ENCODE results near the gene FGD4. TPM values are rescaled to one million over a fixed set of nuclear protein-coding genes. Genes with fewer than 3 reads are reported as not detected.

Gene FGD4
- total and polyA plus RNA-seq, 2 of the 4 experiments (the other 2 are of a cell fraction) = 2.1 to 8.8 TPM

DNA sequence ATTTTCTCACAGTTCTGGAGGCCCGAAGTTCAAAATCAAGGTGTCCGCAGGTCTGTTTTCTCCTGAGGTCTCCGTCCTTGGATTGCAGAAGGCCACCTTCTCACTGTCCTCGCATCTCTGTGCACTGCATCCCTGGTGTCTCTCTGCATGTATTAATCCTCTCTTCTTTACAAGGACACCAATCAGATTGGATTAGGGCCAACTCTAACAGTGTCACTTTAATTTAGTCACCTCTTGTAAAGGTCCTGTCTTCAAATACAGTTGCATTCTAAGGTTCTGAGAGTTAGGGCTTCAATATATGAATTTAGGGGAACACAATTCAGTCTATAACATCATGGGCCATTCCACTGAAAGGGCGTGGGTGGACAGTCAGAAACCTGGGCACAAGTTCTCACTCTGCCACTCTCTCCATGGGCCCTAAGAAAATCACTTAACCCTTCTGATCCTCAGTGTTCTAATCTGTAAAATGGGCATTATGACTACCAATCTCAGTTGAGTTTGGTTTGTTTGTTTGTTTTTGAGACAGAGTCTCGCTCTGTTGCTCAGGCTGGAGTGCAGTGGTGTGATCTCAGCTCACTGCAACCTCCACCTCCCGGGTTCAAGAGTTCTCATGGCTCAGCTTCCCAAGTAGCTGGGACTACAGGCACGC lies 41.6 kb upstream of the FGD4 start:
- Histone ChIP-seq H3K9me1 (ENCODE audit: insufficient read depth, low read length) (peaks cover 2% of the 10 kb centered on the region), H2BK15ac (ENCODE audit: low read depth, low read length) (no peak overlapping the region), H3K18ac (ENCODE audit: low read depth, low read length) (no peak overlapping the region), H3K4me2 (ENCODE audit: low read depth, low read length) (no peak overlapping the region), H4K8ac (ENCODE audit: low read depth in 2 of 2, low read length in 2 of 2) (no peak overlapping the region), H3K4ac (ENCODE audit: low read depth, low read length) (no peak overlapping the region), H3K36me3 (ENCODE audit: control insufficient read depth, insufficient read depth, low read length) (peaks cover 3% of the 10 kb centered on the region), H3K27me3 (ENCODE audit: control insufficient read depth, insufficient read depth, low read length) (no peaks in the 10 kb centered on the region), H3K4me3 (ENCODE audit: insufficient read depth, low read depth, low read length) (no peak overlapping the region), H2AK5ac (ENCODE audit: low read depth, low read length) (no peak overlapping the region), H3K27ac (ENCODE audit: insufficient read depth, low read length) (no peak overlapping the region), H2AFZ (replicated peaks; ENCODE audit: low read length, poor library complexity) (no peak overlapping the region), H3K56ac (ENCODE audit: extremely low read depth, insufficient read depth, low read length) (no peak overlapping the region), H3K14ac (replicated peaks; ENCODE audit: low read depth, low read length) (no peak overlapping the region), H2BK20ac (ENCODE audit: low read depth, low read length) (no peak overlapping the region), H4K20me1 (ENCODE audit: insufficient read depth, low read length) (no peaks in the 10 kb centered on the region), H3K79me1 (ENCODE audit: low read depth in 1 of 2, low read length in 2 of 2) (no peaks in the 10 kb centered on the region), H3K9me3 (ENCODE audit: control insufficient read depth, insufficient read depth, low read length) (no peaks in the 10 kb centered on the region), H2BK5ac (ENCODE audit: low read depth, low read length, poor library complexity, severe bottlenecking) (no peak overlapping the region), H3K23ac (ENCODE audit: low read depth, low read length) (no peak overlapping the region), H3K4me1 (ENCODE audit: control insufficient read depth, insufficient read depth, low read length) (no peaks in the 10 kb centered on the region), H2AK9ac (replicated peaks; ENCODE audit: low read depth, low read length, poor library complexity) (no peak overlapping the region), H3K9ac (ENCODE audit: low read depth, low read length) (no peak overlapping the region), H4K91ac (ENCODE audit: insufficient read depth, low read depth, low read length) (no peak overlapping the region), H4K5ac (ENCODE audit: low read depth, low read length) (no peak overlapping the region), H2BK120ac (ENCODE audit: low read depth, low read length) (no peak overlapping the region)
- POLR2A ChIA-PET (ENCODE audit: unreplicated experiment) = no interaction called here
- intact Hi-C loops (cut with micrococcal nuclease) = no loop called here
- CTCF ChIA-PET = no interaction called here
- dilution Hi-C loops (cut with HindIII; ENCODE audit: low sequenced_read_pairs, unreplicated experiment) = no loop called here
- no TSS peak for BruUV-seq (replicated peaks)
- TF ChIP-seq, protein P1, sequence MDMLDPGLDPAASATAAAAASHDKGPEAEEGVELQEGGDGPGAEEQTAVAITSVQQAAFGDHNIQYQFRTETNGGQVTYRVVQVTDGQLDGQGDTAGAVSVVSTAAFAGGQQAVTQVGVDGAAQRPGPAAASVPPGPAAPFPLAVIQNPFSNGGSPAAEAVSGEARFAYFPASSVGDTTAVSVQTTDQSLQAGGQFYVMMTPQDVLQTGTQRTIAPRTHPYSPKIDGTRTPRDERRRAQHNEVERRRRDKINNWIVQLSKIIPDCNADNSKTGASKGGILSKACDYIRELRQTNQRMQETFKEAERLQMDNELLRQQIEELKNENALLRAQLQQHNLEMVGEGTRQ (IDR thresholded peaks at IDR 0.05; ENCODE audit: low read depth, low read length) = no peak
- TF ChIP-seq, protein P2, sequence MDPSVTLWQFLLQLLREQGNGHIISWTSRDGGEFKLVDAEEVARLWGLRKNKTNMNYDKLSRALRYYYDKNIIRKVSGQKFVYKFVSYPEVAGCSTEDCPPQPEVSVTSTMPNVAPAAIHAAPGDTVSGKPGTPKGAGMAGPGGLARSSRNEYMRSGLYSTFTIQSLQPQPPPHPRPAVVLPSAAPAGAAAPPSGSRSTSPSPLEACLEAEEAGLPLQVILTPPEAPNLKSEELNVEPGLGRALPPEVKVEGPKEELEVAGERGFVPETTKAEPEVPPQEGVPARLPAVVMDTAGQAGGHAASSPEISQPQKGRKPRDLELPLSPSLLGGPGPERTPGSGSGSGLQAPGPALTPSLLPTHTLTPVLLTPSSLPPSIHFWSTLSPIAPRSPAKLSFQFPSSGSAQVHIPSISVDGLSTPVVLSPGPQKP (IDR thresholded peaks at IDR 0.05; ENCODE audit: borderline replicate concordance, low read depth, low read length) = no peak
- no peak for TF ChIP-seq FOS (IDR thresholded peaks at IDR 0.05; ENCODE audit: low read depth, low read length)
- no peak for TF ChIP-seq MXI1 (IDR thresholded peaks at IDR 0.05; ENCODE audit: borderline replicate concordance, low read depth, low read length)
- TF ChIP-seq, protein P3, sequence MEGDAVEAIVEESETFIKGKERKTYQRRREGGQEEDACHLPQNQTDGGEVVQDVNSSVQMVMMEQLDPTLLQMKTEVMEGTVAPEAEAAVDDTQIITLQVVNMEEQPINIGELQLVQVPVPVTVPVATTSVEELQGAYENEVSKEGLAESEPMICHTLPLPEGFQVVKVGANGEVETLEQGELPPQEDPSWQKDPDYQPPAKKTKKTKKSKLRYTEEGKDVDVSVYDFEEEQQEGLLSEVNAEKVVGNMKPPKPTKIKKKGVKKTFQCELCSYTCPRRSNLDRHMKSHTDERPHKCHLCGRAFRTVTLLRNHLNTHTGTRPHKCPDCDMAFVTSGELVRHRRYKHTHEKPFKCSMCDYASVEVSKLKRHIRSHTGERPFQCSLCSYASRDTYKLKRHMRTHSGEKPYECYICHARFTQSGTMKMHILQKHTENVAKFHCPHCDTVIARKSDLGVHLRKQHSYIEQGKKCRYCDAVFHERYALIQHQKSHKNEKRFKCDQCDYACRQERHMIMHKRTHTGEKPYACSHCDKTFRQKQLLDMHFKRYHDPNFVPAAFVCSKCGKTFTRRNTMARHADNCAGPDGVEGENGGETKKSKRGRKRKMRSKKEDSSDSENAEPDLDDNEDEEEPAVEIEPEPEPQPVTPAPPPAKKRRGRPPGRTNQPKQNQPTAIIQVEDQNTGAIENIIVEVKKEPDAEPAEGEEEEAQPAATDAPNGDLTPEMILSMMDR (conservative IDR thresholded peaks at IDR 0.05; ENCODE audit: low read depth, low read length) = no peak
- no peak for TF ChIP-seq RCOR1 (IDR thresholded peaks at IDR 0.05; ENCODE audit: insufficient replicate concordance, low read length)
- TF ChIP-seq POLR2A (IDR thresholded peaks at IDR 0.05; ENCODE audit: low read depth, low read length) = no peak
- in situ Hi-C loops (cut with MboI; ENCODE audit: low sequenced_read_pairs) = loop anchor here (25.0 kb wide), 1 partner anchor 1655 kb away; the partner anchor contains the start of gene ALG10
- DNase-seq = no peak
- no peak for ATAC-seq (ENCODE audit: low read depth)
- WGBS, 2 experiments (ENCODE audit: extremely low coverage in 2 of 2, insufficient read length in 1 of 2) = 93% methylated on average over 3 of the region's 8 CpGs; no CpG with 5 or more reads in 1 of the 2 experiments

Measured in IMR-90 (cell line).